BJ (cell line): ENCODE measurements around the gene ZPR1. TPM values are rescaled to one million over a fixed set of nuclear protein-coding genes. Genes with fewer than 3 reads are reported as not detected.

ENCODE experiments used
- CTCF ChIA-PET: fragments of 350-600 bp; formaldehyde crosslinking; extraction: SDS; loops from one replicate; lab custom pipeline; 2021; ENCODE audit warnings: antibody characterized with exemption, inconsistent platforms; lab: Yijun Ruan, JAX
- POLR2A ChIA-PET: fragments of 300-600 bp; sonication (Branson Sonifier 250); formaldehyde crosslinking; extraction: SDS; loops from one replicate; lab custom pipeline; 2021; ENCODE audit warnings: antibody characterized with exemption; lab: Charles Lee
- DNase-seq: peaks from one replicate; pipeline ENCODE4 v3.0.0-alpha.2; 2011; ENCODE audit warnings: low read depth
- H3K27me3 ChIP-seq: 2 replicates; pipeline ENCODE4 v1.6.0; 2011; ENCODE audit warnings: low read length; ENCODE audit not compliant: control insufficient read depth, insufficient read depth
- H3K36me3 ChIP-seq: 2 replicates; pipeline ENCODE4 v1.5.1; 2011; ENCODE audit warnings: low read length; ENCODE audit not compliant: control insufficient read depth, insufficient read depth
- H3K4me3 ChIP-seq: 2 replicates; pipeline ENCODE4 v1.5.1; 2011; ENCODE audit warnings: low read depth, mild to moderate bottlenecking, control low read depth, low read length
- CTCF ChIP-seq: IDR thresholded peaks from 2 replicates; pipeline ENCODE4 v1.5.1; 2011; ENCODE audit warnings: low read depth, mild to moderate bottlenecking, control low read depth, inconsistent platforms, low read length, moderate library complexity; ENCODE audit not compliant: insufficient read depth
- polyA plus RNA-seq: library from polyadenylated mRNA; depleted of rRNA; stranded (reverse); fragments of >200 nt; gene quantifications from 2 replicates; pipeline ENCODE4 v1.2.3, GENCODE V29; 2011

ZPR1 gene
- polyA plus RNA-seq, 1 experiment, result 51.0 TPM

- POLR2A ChIA-PET, result no interaction called here
- Histone ChIP-seq H3K4me3 (no peak overlapping the region), H3K27me3 (peaks cover 27% of the 10 kb centered on the region), H3K36me3 (no peaks in the 10 kb centered on the region)
- CTCF ChIA-PET, result interaction anchor here (5.7 kb wide), 1 partner anchor 12 kb away, joined by 61 read pairs; no protein-coding TSS in a partner anchor
- no peak for DNase-seq
- no peak for TF ChIP-seq CTCF
Observed at GRCh38 chr11:116730601-116731000, 57.2 kb downstream of the ZPR1 start.

GRCh38 chr11:116730241-116730561 is 57.6 kb downstream of the ZPR1 start:
- H3K4me3 ChIP-seq, result no peak overlapping the region
- no peak for TF ChIP-seq CTCF
- POLR2A ChIA-PET, result no interaction called here
- no peak for DNase-seq
- H3K27me3 ChIP-seq, result peaks cover 27% of the 10 kb centered on the region
- CTCF ChIA-PET, result interaction anchor here (5.7 kb wide), 1 partner anchor 12 kb away, joined by 61 read pairs; no protein-coding TSS in a partner anchor
- H3K36me3 ChIP-seq, result no peaks in the 10 kb centered on the region

GRCh38 chr11:116729501-116730240 is 58.2 kb downstream of the ZPR1 start:
- Histone ChIP-seq H3K4me3 (no peak overlapping the region), H3K36me3 (no peaks in the 10 kb centered on the region), H3K27me3 (peaks cover 27% of the 10 kb centered on the region)
- POLR2A ChIA-PET, result no interaction called here
- no peak for TF ChIP-seq CTCF
- CTCF ChIA-PET, result interaction anchor here (0.8 to 5.7 kb wide), 3 partner anchors 13 to 377 kb away, joined by 3 to 61 read pairs (median 4); no protein-coding TSS in a partner anchor
- no peak for DNase-seq

- TF ChIP-seq CTCF, result no peak
- Histone ChIP-seq H3K4me3 (no peak overlapping the region), H3K36me3 (no peaks in the 10 kb centered on the region), H3K27me3 (peaks cover 30% of the 10 kb centered on the region)
- ChIA-PET CTCF (interaction anchor here (1.7 kb wide), 1 partner anchor 15 kb away, joined by 10 read pairs; no protein-coding TSS in a partner anchor), POLR2A (no interaction called here)
- no peak for DNase-seq
Observed at GRCh38 chr11:116727990-116728389, 59.8 kb downstream of the ZPR1 start.

GRCh38 chr11:116725434-116726221 is 62.2 kb downstream of the ZPR1 start:
- Histone ChIP-seq H3K4me3 (no peak overlapping the region), H3K36me3 (no peaks in the 10 kb centered on the region), H3K27me3 (peaks cover 27% of the 10 kb centered on the region)
- DNase-seq, result no peak
- TF ChIP-seq CTCF, result no peak
- ChIA-PET POLR2A (no interaction called here), CTCF (interaction anchor here (1.1 kb wide), 1 partner anchor 13 kb away, joined by 4 read pairs; no protein-coding TSS in a partner anchor)
